ENCODE data around the gene UBE2V1.

- TF ChIP-seq TP53 (CRISPR knock-in tag; conservative IDR thresholded peaks at IDR 0.05), result no peak
- TF ChIP-seq SRF (IDR thresholded peaks at IDR 0.05; ENCODE audit: low read depth, low read length), result no peak
- TF ChIP-seq POLR2AphosphoS2 (IDR thresholded peaks at IDR 0.05; ENCODE audit: low read depth, low read length), result no peak
- no peak for TF ChIP-seq ZSCAN9 (CRISPR knock-in tag; IDR thresholded peaks at IDR 0.05; ENCODE audit: borderline replicate concordance)
- TF ChIP-seq EZH2 (conservative IDR thresholded peaks at IDR 0.05; ENCODE audit: low read depth, low read length), result no peak
- TF ChIP-seq, protein P1, sequence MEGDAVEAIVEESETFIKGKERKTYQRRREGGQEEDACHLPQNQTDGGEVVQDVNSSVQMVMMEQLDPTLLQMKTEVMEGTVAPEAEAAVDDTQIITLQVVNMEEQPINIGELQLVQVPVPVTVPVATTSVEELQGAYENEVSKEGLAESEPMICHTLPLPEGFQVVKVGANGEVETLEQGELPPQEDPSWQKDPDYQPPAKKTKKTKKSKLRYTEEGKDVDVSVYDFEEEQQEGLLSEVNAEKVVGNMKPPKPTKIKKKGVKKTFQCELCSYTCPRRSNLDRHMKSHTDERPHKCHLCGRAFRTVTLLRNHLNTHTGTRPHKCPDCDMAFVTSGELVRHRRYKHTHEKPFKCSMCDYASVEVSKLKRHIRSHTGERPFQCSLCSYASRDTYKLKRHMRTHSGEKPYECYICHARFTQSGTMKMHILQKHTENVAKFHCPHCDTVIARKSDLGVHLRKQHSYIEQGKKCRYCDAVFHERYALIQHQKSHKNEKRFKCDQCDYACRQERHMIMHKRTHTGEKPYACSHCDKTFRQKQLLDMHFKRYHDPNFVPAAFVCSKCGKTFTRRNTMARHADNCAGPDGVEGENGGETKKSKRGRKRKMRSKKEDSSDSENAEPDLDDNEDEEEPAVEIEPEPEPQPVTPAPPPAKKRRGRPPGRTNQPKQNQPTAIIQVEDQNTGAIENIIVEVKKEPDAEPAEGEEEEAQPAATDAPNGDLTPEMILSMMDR (CRISPR knock-in tag; IDR thresholded peaks at IDR 0.05), result no peak
- TF ChIP-seq, protein P2, sequence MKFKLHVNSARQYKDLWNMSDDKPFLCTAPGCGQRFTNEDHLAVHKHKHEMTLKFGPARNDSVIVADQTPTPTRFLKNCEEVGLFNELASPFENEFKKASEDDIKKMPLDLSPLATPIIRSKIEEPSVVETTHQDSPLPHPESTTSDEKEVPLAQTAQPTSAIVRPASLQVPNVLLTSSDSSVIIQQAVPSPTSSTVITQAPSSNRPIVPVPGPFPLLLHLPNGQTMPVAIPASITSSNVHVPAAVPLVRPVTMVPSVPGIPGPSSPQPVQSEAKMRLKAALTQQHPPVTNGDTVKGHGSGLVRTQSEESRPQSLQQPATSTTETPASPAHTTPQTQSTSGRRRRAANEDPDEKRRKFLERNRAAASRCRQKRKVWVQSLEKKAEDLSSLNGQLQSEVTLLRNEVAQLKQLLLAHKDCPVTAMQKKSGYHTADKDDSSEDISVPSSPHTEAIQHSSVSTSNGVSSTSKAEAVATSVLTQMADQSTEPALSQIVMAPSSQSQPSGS (CRISPR knock-in tag; IDR thresholded peaks at IDR 0.05), result no peak
- no peak for TF ChIP-seq SMARCC2 (IDR thresholded peaks at IDR 0.05)
- no peak for TF ChIP-seq FOXA1 (IDR thresholded peaks at IDR 0.05)
- TF ChIP-seq FOXA1 (CRISPR knock-in tag; IDR thresholded peaks at IDR 0.05), result no peak
- no peak for TF ChIP-seq MAFF (IDR thresholded peaks at IDR 0.05; ENCODE audit: low read depth, low read length)
Observed at GRCh38 chr20:50041246-50041873, 71.6 kb downstream of the UBE2V1 start.
